Occipital lobe (tissue), 2 donors: ENCODE results near the gene WBP1. TPM values are rescaled to one million over a fixed set of nuclear protein-coding genes. Genes with fewer than 3 reads are reported as not detected.
A peak's percentile ranks its signal among the peaks of the same experiment; 100 is the strongest.
"Not testable (repeated sequence)": the region's sequence is repeated elsewhere in the genome, so short reads cannot be mapped to it uniquely, and the experiment has no call there.

Experiments
- DNase-seq: peaks from one replicate; lab custom pipeline; 2025; lab: John Stamatoyannopoulos, UW
- total RNA-seq: library from RNA; depleted of rRNA; stranded (reverse); fragments of >200 nt; gene quantifications from one replicate; pipeline ENCODE4 v1.2.3, GENCODE V29; 2014

WBP1 gene
- total RNA-seq, 1 donor from 2014 or later, result 23.6 TPM

DNA sequence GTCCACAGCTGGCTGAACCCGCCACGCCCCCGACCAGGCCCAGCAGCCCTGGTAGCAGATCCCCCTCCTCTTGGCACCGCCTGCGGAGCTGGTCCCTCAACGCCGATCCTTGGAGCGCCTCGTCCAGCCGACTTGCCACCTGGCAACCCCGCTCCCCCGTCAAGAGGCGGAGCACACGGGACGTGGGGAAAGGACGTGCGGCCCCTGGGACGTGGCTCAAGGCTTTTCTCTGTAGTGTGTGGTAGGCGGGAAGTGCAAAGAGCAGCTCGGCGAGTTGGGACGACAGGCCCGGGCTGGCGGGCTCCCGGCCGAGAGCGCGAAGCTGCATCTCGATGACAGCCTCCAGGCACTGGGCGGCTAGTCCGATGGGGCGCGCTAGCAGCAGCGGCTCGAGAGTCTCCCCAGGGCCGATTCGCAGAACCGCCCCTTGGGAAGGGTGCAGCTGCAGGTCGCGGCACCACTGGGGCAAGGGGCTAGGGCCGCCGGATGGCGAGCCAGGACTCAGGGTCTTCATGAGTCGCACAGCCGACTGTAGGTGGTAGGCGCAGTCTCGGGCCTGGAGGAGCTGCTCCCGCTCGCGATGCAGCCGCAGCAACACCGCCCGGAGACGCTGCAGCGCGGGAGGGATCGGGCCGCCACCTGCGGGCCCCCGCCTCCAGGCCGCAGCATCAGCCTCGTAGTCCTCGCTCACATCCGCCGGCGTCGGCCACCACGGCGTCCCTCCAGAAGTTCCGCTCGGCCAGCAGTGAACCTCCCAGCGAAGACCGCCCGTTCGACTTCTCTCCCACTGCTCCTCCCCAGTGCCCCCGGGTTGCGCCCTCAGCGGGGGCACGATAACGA is 23.9 kb downstream of the WBP1 start:
- peak; percentile 81 for DNase-seq

DNA sequence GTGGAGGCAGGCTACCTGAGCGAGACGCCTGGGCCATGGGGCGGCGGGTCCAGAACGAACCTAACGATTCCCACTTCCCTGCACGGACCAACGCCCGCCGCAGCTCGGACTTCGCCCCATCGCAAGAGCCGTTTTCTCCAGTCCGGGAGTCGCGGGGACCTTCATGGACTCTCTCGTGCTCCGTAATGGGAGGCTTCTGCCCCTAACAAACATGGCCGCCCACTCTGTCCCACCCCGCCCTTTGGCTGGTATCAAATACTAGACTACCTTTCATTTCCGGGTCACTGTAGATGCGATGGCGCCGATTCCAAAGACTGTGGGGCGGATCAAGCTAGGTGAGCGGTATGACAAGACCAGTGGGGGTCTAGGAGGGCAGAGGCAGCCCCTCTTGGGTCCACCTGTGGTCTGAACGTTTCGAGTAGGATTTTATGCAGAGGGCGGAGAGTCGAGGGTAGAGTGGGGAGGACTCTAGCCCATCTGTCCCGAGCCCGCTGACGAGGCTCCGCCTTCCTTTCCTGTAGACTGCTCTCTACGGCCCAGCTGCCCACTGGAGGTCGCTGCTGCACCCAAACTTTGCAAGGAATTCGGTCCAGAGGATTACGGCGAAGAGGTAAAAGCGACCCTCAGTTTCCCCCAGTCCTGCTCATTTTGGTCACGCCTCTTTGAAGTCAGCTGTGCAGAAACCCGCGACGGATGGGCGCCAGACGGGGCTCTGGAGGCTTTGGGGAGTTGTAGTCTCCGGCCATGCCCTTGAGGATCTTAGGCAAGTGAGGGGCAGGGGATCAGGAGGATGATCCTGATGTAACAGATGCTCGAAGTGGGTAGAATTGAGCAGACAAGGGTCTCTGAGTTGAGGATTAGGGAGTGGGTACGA is 24.8 kb downstream of the WBP1 start, which contains the start of the genes CCDC142 and TTC31:
Gene CCDC142 (minus strand): TSS at position 198 of the 874 bp plus-strand sequence. CDS start 161 bp downstream, at position 37.
Gene TTC31 (plus strand): TSS at position 281 of the 874 bp plus-strand sequence. CDS start 15 bp downstream, at position 296.
- DNase-seq, result peak; percentile 92

DNA sequence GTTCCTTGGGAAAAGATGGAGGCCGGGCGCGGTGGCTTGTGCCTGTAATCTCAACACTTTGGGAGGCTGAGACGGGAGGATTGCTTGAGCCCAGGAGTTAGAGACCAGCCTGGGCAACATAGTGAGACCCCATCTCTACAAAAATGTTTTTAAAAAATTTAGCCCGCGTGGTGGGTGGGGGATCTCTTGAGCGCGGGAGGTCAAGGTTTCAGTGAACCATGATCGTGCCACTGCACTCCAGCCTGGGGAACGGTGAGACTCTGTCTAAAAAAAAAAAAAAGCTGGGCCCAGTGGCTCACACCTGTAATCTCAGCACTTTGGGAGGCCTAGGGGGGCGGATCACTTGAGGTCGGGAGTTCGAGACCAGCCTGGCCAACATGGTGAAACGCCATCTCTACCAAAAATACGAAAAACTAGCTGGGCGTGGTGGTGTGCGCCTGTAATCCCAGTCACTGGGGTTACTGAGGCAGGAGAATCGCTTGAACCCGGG is 25.5 kb downstream of the WBP1 start:
- DNase-seq, result not testable (repeated sequence)

DNA sequence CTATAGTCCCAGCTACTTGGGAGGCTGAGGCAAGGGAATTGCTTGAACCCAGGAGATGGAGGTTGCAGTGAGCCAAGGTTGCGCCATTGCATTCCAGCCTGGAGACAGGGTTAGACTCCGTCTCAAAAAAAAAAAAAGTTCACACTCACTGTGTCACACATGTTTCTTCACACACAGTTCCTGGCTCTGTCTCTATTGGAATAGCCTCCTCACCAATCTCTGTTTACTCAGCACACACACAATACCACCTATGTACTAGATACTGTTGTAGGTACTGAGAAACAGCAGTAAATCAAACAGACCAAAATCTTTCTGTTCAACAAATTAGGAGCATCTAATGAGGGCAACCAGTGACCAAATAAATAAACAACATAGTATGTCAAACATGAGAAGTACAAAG is 27.9 kb downstream of the WBP1 start:
- DNase-seq, result no peak

DNA sequence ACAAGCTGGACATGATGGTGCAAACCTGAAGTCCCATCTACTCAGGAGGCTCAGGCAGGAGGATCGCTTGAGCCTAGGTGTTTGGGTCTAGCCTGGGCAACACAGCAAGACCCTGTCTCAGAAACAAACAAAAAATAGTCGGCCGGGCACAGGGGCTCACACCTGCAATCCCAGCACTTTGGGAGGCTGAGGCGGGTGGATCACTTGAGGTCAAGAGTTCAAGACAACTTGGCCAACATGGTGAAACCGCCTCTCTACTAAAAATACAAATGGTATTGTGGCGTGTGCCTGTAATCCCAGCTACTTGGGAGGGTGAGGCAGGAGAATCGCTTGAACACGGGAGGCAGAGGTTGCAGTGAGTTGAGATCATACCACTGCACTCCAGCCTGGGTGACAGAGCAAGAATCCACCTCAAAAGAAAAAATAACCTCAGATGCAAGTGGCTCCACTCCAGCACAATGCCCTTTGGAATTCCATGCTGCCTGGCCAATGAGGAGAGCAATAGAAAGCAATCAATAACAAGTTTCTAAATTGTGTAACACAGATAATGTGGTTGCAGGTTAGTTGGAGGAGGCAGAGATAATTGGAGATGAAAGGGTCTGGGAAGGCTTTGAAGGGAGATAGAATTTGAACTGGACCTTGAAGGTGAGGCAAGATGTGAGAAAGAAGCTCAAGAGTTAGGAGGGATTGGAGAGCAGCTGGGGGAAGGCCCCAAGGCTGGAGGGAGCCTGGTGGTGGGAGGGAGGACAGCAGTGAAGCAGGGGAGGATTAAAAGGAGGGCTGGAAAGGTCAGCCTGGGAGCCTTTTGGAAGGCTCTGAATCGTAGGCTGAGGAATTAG is 30.6 kb downstream of the WBP1 start:
- no peak for DNase-seq

DNA sequence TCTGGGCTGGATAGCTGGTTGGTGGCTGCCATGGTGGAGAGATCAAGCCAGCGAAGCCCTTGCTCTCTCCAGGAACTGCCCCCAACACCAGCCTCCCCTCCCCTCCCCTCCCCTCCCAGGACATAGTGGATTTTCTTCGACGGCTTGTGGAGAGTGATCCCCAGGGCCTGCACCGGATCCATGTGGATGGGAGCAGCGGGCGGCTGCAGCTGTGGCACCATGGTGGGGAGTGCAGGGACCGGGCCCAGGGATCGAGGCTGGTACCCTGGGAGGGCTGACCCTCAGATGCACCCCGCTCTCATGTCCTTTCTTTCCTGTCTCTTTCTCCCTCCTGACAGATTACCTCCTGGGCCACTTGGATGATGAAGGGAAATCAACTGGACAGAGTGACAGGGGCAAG is 31.7 kb downstream of the WBP1 start:
- no peak for DNase-seq

DNA sequence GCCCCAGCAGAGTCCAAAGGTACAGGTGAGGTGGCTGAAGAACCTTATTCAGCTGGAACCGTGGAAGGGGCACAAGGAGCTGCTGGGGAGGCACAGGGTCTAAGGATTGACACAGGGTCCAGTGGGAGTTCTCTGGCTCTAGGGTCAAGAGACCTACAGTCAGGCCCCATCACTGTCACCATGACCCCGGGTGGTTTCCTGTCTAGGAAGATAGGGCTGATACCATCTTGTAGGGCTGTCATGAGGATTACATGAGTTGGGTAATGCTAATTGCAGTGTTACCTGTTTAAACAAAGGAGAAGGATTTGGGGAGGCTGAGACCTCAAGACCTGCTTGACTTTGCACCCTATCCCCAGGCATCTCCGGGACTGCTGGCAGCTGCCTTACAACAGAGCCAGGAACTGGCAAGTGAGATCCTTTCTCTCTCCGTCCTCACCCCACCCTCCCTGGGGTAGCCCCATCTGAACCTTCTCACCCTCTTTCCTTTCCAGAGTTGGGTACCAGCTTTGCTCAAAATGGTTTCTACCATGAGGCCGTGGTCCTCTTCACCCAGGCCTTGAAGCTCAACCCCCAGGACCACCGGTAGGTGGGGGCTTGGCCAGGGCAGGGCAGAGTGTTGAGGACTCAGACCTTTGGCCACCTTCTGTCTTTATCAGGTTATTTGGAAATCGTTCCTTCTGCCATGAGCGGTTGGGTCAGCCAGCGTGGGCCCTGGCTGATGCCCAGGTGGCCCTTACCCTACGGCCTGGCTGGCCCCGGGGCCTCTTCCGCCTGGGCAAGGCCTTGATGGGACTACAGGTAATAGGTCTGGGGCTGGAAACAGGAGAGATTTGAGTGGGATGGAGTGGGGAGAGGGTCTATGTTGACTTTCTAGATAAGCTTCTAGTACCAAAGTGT is 33.7 kb downstream of the WBP1 start:
- DNase-seq, result no peak

DNA sequence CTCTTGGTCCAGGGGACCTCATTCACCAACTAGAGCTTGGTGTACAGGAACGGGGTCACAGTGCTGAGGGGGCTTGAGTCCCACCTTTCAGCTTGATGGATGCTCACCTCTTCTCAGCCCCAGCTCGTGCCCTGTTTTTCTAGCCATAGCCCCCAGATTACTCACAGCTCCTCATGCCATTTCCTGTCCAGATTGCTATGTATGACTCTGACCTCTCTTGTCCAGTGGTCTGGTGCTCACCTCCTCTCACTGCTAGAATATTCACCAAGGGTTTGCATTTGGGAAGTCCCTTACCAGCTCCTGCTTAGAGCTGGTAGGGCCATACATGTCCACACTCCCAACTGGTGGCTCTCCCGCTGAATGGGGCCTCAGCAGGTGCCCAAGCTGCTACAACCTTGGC is 35.3 kb downstream of the WBP1 start:
- DNase-seq, result no peak

DNA sequence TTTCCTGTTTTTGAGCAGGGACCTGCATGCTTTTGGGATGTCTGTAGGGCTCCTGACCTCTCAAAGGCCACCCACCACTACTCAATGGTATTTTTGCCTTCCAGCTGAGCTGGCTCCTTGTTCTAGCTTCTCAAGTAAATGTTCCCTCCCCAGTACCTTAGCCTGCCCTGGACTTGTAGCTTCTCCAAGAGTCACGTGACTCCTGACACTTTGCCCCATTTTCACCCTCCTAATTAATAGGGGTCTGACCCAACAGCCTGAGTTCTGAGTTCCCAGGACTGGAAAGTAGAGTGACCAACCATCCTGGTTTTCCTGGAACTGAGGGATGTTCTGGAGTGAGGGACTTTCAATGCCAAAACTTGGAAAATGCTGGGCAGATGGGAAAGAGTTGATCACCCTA is 37.2 kb downstream of the WBP1 start:
- DNase-seq, result no peak

DNA sequence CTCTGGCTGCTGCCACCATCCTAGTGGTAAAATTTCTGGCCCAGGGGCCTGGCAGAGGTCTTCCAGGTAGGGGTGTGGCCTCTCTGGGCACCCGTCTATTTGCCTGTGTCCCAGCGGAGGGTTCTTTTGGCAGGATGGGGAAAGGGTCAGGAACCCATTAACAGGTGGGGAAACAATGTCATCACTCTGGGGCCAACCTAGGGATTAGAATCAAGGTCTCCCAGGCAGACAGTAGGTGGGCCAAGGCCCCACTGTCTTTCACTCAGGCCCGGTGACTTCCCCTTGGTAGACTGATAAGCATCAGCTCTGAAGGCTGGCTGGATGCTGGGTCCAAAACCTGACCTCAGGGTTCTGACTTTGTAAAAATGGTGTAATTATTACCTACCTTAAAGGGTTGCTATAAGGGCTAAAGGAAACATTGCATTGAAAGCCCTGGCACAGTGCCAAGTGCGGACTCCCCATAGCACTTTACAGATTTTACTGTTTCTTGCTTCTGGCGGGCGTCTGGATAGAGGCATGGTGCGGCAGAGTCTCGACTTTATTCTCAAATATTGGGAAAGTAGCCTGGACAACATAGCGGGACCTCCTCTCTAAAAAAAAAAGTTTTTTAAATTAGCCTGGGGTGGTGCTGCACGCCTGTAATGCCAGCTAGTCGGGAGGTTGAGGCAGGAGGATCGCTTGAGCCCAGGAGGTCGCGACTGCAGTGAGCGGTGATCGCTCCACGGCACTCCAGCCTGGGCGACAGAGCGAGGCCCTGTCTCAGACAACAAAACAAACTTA is 38.9 kb downstream of the WBP1 start:
- no peak for DNase-seq

DNA sequence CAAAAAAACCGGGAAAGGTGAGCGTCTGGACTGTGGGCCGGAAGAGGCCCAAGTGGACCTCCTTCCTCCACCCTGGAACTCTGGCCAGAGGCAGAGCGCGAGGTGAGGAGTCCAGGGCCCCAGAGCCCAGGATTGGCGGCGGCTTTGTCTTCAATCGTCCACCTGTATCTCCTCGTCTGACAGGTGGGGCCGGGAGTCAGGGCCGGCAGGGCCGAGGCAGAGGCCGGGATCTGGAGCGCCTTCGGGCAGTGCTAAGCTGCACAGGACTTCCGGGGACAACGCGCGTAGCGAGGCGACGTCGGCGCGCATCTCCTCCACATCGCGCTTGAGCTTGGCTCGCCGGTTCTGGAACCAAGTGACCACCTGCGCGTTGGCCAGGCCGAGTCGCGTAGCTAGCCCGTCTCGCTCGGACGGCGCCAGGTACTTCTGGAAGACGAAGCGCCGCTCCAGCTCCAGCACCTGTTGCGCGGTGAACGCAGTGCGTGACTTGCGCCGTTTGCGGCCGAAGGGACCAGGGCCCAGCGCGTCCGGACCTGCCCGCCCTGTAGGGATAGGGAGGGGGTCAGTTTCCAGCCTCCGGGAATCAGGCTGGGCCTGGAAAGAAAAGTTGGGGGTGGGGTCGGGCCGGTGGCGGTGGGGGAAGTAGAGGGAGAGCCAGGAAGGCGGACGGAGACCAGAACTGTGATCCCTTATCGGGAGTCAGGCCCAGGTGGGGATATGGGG is 39.7 kb downstream of the WBP1 start:
- no peak for DNase-seq

DNA sequence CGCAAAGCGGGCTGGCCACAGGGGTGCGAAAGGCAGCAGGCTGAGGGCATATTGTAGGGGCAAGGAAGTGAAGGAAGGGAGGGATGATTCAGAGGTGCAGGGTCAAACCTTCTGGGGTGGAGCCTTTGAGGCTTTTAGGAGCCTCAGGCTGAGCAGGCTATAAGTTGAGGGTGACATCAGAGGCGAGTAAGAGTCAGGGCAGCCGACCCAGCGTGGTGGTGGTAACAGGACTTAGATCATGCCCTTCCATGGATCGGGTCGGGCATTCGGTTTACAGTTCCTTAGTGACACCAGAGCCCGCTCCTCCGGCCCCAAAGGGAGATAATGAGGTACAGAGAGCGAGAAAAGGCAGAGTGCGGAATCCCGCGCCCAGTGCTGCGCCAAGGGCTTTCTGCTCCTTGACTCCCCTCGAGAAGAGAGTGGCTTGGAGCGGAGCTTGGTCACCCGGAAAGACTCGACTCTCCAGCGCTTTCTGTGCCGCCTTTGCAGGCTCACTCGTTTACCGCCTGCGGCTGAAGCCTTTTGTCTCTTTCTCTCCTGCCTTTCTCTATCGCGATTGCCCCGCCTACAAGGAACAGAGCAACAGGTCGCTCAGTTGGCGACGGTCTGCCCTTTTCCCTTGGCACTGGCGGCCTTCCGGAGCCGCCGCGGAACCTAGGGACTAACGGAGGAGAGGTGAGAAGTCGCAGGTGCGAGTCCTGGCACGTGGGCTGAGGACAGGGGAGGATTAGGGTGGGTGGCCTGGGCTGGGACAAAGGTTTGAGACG is 40.4 kb downstream of the WBP1 start:
- DNase-seq, result no peak

DNA sequence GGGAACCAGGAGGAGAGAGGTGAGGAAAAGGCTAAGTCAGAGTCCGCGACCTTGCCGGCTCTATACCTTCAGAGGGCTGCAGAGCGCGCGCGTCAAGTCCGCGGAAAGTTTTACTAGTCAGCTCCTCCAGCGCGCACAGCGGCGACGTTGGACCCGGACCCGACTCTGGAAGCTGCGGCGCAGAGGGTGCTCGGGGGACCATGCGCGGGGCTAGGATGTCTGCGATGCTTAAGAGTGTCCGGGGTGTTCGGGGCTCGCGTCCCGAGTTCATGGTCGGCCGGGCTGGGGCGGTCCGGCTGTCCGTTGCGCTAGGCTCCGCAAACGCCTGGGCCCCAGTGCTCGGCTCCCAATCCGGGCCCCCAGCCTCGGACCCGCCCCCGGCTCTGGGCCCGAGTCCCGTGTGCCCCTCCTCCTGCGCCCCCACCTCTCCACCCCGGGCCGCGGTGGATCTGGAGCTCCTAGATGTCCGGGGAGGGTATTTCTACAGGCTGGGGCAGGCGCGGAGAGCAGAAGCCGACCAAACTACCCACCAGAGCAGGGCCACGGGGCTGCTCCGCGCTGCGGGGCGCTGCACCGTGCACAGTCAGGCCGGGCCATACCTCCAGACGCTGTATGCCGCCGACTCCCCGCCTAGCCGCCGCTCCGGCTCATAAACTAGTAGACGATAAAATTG is 41.2 kb downstream of the WBP1 start, which contains the start of gene LBX2:
Gene LBX2 (minus strand): TSS at position 337 of the 673 bp plus-strand sequence. CDS start 66 bp downstream, at position 271.
- no peak for DNase-seq

DNA sequence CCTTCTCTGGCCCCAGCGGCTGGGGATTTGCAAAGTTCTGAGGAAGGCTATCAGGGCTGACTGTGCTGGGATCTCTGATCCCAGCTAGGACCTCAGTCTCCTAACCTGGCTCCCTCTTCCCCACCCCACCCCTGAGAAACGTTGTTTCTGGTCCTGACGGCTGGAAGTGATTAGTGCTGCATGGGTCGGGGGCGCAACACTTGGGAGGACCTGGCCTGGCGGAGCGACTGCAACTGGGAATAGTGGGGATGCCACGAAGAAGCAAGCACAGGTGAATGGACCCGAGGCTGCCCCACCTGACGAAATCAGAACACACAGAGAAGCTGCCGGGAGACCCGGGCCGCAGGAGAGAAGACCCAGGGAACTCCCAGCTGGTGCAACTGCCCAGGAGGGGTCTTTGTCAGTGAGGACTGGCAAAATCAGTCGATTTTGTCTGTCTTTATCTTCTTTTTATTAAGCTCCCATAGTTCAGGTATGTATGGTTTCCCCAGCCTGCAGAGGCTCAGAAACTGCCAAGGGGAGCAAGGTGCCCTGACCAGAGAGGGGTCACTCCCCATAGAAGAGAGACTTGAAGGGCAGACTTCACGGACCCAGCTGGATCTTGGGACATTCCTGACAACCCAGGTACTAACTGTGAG is 41.8 kb downstream of the WBP1 start:
- no peak for DNase-seq

DNA sequence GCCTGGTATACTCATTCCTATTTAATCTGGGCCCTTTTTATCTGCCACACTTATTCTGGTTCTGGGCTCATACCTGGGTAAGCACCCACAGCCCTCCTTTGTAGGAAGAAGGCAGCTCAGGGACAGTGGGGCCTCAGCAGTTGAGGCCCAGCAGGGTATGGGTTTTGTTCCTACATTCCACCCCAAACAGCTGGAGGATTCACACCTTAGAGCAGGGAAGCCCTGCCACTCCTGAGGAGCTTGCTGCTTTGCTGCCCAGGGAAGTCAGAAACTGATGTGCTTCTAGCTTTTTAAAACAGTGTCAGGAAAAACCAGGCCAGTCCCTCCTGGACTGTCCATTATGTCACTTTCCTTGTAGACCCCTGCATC is 42.3 kb downstream of the WBP1 start:
- no peak for DNase-seq

DNA sequence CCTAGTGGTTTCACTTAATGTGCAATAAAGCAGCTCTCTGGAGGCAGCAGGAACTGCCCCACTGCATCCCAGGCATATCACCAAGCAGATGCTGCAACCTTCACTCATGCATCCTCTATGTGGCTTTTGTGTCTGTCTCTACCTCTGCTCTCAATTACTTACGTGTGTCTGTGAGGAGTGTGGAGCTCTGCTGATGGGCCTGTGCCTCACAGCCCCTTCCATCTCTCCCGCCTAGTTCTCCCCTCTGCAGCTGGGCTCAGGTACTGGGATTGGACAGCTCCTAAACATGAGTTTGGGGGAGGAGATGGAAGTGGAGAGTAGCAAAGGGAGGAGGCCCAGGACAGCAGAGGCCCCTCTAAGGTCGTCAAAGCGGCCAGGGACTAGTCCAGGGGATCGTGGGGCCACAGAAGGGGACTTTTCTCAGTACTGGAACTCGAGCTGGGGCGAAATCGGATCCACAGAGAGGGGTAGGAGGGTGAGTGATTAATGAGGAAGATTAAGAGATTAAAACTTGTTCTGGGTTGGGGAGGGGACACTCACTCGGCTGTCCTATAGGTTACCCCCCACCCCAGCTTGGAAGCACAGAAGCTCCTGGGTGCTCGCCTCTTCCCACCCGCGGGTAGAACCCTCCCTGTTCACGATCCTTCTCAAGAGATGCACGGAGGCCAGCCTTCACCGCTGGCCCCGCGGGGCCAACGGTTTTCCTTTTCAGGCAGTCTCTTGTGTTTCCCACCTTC is 43.3 kb downstream of the WBP1 start:
- DNase-seq, result no peak
